B cell (primary cell): ENCODE measurements around the gene COQ8A. TPM values are rescaled to one million over a fixed set of nuclear protein-coding genes. Genes with fewer than 3 reads are reported as not detected.

ENCODE experiments used
- ATAC-seq: fragments of 200-7000 bp; cut with Tn5 transposase; one replicate; pipeline ENCODE4 v1.10.0; 2021; ENCODE audit warnings: low read depth, mild to moderate bottlenecking, moderate number of reproducible peaks, moderate library complexity
- CTCF ChIA-PET: fragments of 350-600 bp; sonication (Branson Sonifier 250); formaldehyde crosslinking; loops from one replicate; lab custom pipeline; 2021; ENCODE audit warnings: antibody characterized with exemption, inconsistent platforms; lab: Charles Lee
- POLR2A ChIA-PET: fragments of 350-600 bp; sonication (Branson Sonifier 250); formaldehyde crosslinking; loops from one replicate; lab custom pipeline; 2021; ENCODE audit warnings: antibody characterized with exemption; lab: Charles Lee
- DNase-seq: peaks from one replicate; pipeline ENCODE4 v3.0.0; 2013
- H2AFZ ChIP-seq: 2 replicates; pipeline ENCODE4 v1.6.1; 2012; ENCODE audit warnings: mild to moderate bottlenecking, low read depth, low read length; ENCODE audit not compliant: insufficient read depth, poor library complexity, severe bottlenecking
- H3K27ac ChIP-seq, 2 donors: 1 replicate in 1 of 2; 2 replicates in 1 of 2; pipeline ENCODE4 v1.5.1; 2012 to 2013; ENCODE audit warnings: low read length in 2 of 2, mild to moderate bottlenecking in 2 of 2, moderate library complexity in 1 of 2
- H3K27me3 ChIP-seq, 4 experiments: fragments of 200-600 bp in 1 of 4; sonication (generic) in 1 of 4; replicated peaks in 1 of 4; 1 replicate in 2 of 4; 2 replicates in 2 of 4; pipeline versions ENCODE4 v1.6.1 to v1.7.0; 2013 to 2016; ENCODE audit warnings: low read length in 3 of 4, mild to moderate bottlenecking in 2 of 4, mixed read lengths in 1 of 4, moderate library complexity in 1 of 4; ENCODE audit not compliant: insufficient read depth in 4 of 4, control insufficient read depth in 3 of 4; ENCODE audit errors: control extremely low read depth in 1 of 4
- H3K36me3 ChIP-seq, 2 experiments: replicated peaks in 1 of 2; 1 replicate in 1 of 2; 2 replicates in 1 of 2; pipeline versions ENCODE4 v1.6.1 to v1.7.1; 2013; ENCODE audit warnings: low read length in 1 of 2; ENCODE audit not compliant: insufficient read depth in 2 of 2, control insufficient read depth in 1 of 2; ENCODE audit errors: control extremely low read depth in 1 of 2, extremely low read depth in 1 of 2
- H3K4me1 ChIP-seq, 2 donors: fragments of 200-600 bp in 1 of 2; sonication (generic) in 1 of 2; 1 replicate in 1 of 2; 2 replicates in 1 of 2; pipeline versions ENCODE4 v1.5.1 to v1.6.1; 2013 to 2017; ENCODE audit warnings: low read length in 2 of 2; ENCODE audit not compliant: control insufficient read depth in 2 of 2, insufficient read depth in 2 of 2
- H3K4me2 ChIP-seq: replicated peaks from 2 replicates; pipeline ENCODE3; 2012; ENCODE audit warnings: mild to moderate bottlenecking, low read depth, low read length; ENCODE audit not compliant: poor library complexity, severe bottlenecking
- H3K4me3 ChIP-seq, 5 experiments: fragments of 200-600 bp in 1 of 5; sonication (generic) in 1 of 5; 1 replicate in 3 of 5; 2 replicates in 2 of 5; pipeline versions ENCODE4 v1.5.1 to v1.7.0; 2011 to 2016; ENCODE audit warnings: low read length in 4 of 5, mild to moderate bottlenecking in 4 of 5, low read depth in 2 of 5, control low read depth in 1 of 5, moderate library complexity in 1 of 5; ENCODE audit not compliant: insufficient read depth in 1 of 5; ENCODE audit errors: control extremely low read depth in 1 of 5, extremely low read depth in 1 of 5
- H3K79me2 ChIP-seq: fragments of 200-600 bp; sonication (generic); one replicate; pipeline ENCODE4 v1.6.0; 2016; ENCODE audit warnings: low read length; ENCODE audit not compliant: control insufficient read depth, insufficient read depth
- H3K9ac ChIP-seq: fragments of 200-600 bp; sonication (generic); 2 replicates; pipeline ENCODE4 v1.6.1; 2017; ENCODE audit warnings: mild to moderate bottlenecking, low read length, moderate library complexity
- H3K9me3 ChIP-seq, 3 donors: one replicate each; pipeline versions ENCODE4 v1.6.1 to v1.7.1; 2013; ENCODE audit warnings: low read length in 2 of 3; ENCODE audit not compliant: control insufficient read depth in 2 of 3, insufficient read depth in 1 of 3; ENCODE audit errors: control extremely low read depth in 1 of 3
- H4K20me1 ChIP-seq: 2 replicates; pipeline ENCODE4 v1.6.0; 2012; ENCODE audit warnings: mild to moderate bottlenecking, low read length; ENCODE audit not compliant: insufficient read depth, control insufficient read depth, poor library complexity, severe bottlenecking
- H3K27ac Mint-ChIP-seq: one replicate; pipeline ENCODE4 v1.8.0; 2021; ENCODE audit warnings: mixed read lengths
- H3K27me3 Mint-ChIP-seq: one replicate; pipeline ENCODE4 v1.8.0; 2021; ENCODE audit warnings: mixed read lengths
- H3K4me1 Mint-ChIP-seq: one replicate; pipeline ENCODE4 v1.8.0; 2021; ENCODE audit warnings: mixed read lengths
- H3K4me3 Mint-ChIP-seq: one replicate; pipeline ENCODE4 v1.8.0; 2021; ENCODE audit warnings: mixed read lengths
- H3K9me3 Mint-ChIP-seq: one replicate; pipeline ENCODE4 v1.8.0; 2022; ENCODE audit warnings: mixed read lengths; ENCODE audit not compliant: insufficient read depth
- EZH2 ChIP-seq: IDR thresholded peaks from 2 replicates; pipeline ENCODE4 v1.6.1; 2012; ENCODE audit warnings: borderline replicate concordance, low read depth, mild to moderate bottlenecking, moderate library complexity, low read length; ENCODE audit not compliant: insufficient read depth, poor library complexity, severe bottlenecking
- WGBS: methylation state at CpG from one replicate; pipeline ENCODE4 v1.1.5; 2013; ENCODE audit warnings: missing lambda C conversion rate; ENCODE audit not compliant: insufficient coverage; 5-methylcytosine and 5-hydroxymethylcytosine counted together
- intact Hi-C: fragments of 100-400 bp; cut with micrococcal nuclease; formaldehyde crosslinking; loops from one replicate; pipeline ENCODE4 v1.10.0; 2022
- polyA plus RNA-seq: library from polyadenylated mRNA; depleted of rRNA; stranded (reverse); fragments of >200 nt; gene quantifications from 2 replicates; pipeline ENCODE4 v1.2.3, GENCODE V29; 2012
- total RNA-seq, 2 donors: library from RNA; stranded (reverse); fragments of 120-200 nt in 1 of 2; gene quantifications; 1 replicate in 1 of 2; 2 replicates in 1 of 2; pipeline versions ENCODE4 v1.2.3 to v1.2.4, GENCODE V29; 2013 to 2022
- TF ChIP-seq, protein P1 (sequence below): fragments of 200-600 bp; IDR thresholded peaks from one replicate; pipeline ENCODE4 v1.8.0; 2022; ENCODE audit warnings: antibody characterized with exemption, mild to moderate bottlenecking

COQ8A gene
- total and polyA plus RNA-seq, 2 donors (not counting 1 experiment from before 2014, with no cell fraction given) = 44.3 to 58.2 TPM

DNA sequence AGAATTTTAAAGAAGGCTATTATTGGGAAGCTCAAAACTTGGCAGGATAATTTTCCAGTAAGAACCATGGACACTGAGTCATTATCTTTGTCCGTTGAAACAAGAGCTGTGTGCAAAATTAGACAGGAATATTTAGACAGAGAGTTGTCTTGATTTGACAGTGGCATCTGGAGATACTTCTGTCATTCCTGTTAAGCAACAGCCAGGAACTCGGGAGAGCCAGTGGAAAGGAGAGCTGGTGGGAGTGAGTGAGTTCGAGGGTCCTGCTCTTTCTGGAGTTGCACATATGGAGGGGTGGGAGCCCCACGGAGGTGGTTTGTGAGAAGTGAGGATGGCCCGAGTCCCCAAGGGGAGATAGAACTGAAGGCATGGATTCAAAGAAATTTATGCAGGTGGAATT, 3.1 kb downstream of the COQ8A start:
- Histone ChIP-seq H3K27me3 (no peaks in the 10 kb centered on the region), H3K4me2 (no peak overlapping the region), H3K36me3 (peaks cover 0 to under 1% of the 10 kb centered on the region in 2 experiments), H2AFZ (no peak overlapping the region), H3K9me3 (peaks cover 0 to 5% (median 3%) of the 10 kb centered on the region in 3 donors), H3K79me2 (peaks cover 81% of the 10 kb centered on the region), H3K4me1 (peaks cover 27 to 35% of the 10 kb centered on the region in 2 donors), H4K20me1 (peaks cover 75% of the 10 kb centered on the region), H3K27ac (no peak overlapping the region), H3K4me3 (no peak overlapping the region), H3K9ac (no peak overlapping the region)
- POLR2A ChIA-PET = no interaction called here
- Mint-ChIP-seq H3K4me1 (peaks cover 70% of the 10 kb centered on the region), H3K9me3 (no peaks in the 10 kb centered on the region), H3K27ac (no peak overlapping the region), H3K4me3 (no peak overlapping the region), H3K27me3 (no peaks in the 10 kb centered on the region)
- DNase-seq = no peak
- CTCF ChIA-PET = no interaction called here
- 96% methylated on average over 4 of the region's 5 CpGs for WGBS
- intact Hi-C loops = no loop called here
- no peak for TF ChIP-seq EZH2
- TF ChIP-seq, protein P1, sequence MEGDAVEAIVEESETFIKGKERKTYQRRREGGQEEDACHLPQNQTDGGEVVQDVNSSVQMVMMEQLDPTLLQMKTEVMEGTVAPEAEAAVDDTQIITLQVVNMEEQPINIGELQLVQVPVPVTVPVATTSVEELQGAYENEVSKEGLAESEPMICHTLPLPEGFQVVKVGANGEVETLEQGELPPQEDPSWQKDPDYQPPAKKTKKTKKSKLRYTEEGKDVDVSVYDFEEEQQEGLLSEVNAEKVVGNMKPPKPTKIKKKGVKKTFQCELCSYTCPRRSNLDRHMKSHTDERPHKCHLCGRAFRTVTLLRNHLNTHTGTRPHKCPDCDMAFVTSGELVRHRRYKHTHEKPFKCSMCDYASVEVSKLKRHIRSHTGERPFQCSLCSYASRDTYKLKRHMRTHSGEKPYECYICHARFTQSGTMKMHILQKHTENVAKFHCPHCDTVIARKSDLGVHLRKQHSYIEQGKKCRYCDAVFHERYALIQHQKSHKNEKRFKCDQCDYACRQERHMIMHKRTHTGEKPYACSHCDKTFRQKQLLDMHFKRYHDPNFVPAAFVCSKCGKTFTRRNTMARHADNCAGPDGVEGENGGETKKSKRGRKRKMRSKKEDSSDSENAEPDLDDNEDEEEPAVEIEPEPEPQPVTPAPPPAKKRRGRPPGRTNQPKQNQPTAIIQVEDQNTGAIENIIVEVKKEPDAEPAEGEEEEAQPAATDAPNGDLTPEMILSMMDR = no peak
- ATAC-seq = no peak

DNA sequence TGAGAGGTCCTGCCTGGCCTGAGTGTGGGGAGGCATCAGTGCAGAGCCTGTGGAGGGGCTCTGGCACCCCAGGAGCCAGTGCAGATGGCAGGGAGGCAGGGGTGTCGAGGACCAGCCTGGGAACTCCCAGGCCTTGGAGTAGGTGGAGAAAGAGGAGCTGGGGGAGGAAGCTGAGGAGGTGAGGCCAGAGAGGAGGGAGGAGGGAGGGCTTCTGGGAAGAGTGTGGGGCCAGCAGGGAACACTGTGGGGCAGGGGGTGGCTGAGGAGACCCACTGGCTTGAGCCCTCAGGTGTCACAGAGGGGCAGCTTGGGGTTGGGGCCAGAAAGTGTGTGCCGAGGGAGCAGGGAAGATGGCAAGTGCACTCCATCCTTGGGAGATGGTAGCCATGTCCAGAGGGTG, 3.8 kb downstream of the COQ8A start:
- intact Hi-C loops = no loop called here
- H3K4me3 Mint-ChIP-seq = no peak overlapping the region
- DNase-seq (no peak), ATAC-seq (no peak)
- peaks cover 24 to 32% of the 10 kb centered on the region in 2 donors for H3K4me1 ChIP-seq
- H3K36me3 ChIP-seq = peaks cover 0 to 6% of the 10 kb centered on the region in 2 experiments
- H3K79me2 ChIP-seq = peaks cover 88% of the 10 kb centered on the region
- no peaks in the 10 kb centered on the region for H3K27me3 ChIP-seq
- H3K4me1 Mint-ChIP-seq = peaks cover 67% of the 10 kb centered on the region
- H3K9ac ChIP-seq = no peak overlapping the region
- no peak overlapping the region for H2AFZ ChIP-seq
- H3K9me3 ChIP-seq = peaks cover 0 to 7% (median 4%) of the 10 kb centered on the region in 3 donors
- 87% methylated on average over 2 of the region's 2 CpGs for WGBS
- ChIA-PET CTCF (no interaction called here), POLR2A (no interaction called here)
- H3K9me3 Mint-ChIP-seq = no peaks in the 10 kb centered on the region
- H3K4me3 ChIP-seq = no peak overlapping the region
- H3K27me3 Mint-ChIP-seq = no peaks in the 10 kb centered on the region
- H3K4me2 ChIP-seq = no peak overlapping the region
- H4K20me1 ChIP-seq = peaks cover 83% of the 10 kb centered on the region
- no peak for TF ChIP-seq EZH2
- TF ChIP-seq, protein P1 = no peak
- H3K27ac Mint-ChIP-seq = no peak overlapping the region
- no peak overlapping the region for H3K27ac ChIP-seq
